ENCODE measurements around the gene CREB3L2. TPM values are rescaled to one million over a fixed set of nuclear protein-coding genes. Genes with fewer than 3 reads are reported as not detected.

CREB3L2 gene
- total RNA-seq, 1 donor from 2014 or later: 8.4 TPM

DNA sequence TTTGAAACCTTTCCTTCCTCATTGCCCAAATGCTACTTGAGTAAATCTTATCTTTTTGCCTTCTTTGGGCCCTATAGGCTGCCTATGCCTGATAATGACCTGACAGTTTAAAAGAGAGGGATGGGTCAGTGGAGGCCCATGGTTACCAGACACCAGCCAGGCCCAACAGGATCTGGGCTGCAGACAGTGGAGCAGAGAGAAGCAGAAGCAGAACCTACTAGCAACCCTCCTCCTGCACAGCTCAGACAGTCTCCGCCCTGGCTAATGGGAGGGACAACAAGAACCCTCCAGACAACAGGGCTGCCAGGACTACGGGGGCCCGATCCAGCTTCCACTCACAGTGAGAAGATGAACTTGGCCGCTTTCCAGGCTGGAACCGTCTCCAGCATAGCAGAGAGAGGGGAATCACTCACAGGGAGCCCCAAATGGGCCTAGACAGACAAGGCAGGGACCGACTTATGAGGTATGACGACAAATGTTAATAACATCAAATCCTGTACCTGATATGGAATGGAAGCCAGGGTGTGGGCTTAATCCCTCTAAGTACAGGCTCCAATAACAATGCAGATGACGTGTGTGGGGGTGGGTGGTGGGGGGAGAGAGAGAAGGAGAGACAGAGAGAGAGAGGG is 123.4 kb downstream of the CREB3L2 start:
- H3K36me3 ChIP-seq (ENCODE audit: control insufficient read depth, insufficient read depth, low read length): peaks cover 12% of the 10 kb centered on the region

DNA sequence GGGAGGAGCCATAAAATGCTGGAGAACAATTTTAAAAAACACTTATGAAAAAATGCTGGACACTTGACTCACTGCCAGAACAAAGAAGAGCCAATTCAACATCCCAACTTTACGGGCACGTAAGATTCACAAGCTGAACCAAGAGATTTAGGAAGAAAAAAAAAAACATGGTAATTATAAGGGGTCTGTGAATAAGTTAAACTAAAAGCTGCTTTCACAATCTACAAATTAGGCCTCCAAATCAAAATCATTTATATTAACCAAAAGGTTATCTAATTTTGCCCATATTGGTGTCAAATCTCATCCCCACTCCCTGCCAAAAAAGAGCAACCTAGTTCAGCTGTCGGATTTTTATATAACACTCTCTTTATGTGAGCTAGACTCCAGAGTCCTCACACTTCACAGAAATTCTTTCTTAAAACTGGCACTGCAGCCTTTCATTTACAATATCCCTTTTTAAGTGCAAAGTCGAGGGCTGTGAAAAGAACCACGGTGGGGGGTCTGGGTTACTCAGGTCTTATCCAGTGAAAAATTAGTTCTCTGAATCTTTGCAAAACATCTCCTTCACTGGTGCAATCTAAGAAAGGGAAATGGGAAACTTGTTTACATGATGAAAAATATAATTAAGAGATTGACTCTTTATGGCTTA is 124.7 kb downstream of the CREB3L2 start:
- Histone ChIP-seq H3K27me3 (ENCODE audit: control insufficient read depth, insufficient read depth, low read length) (no peaks in the 10 kb centered on the region), H3K4me3 (ENCODE audit: low read depth, low read length) (no peak overlapping the region), H3K36me3 (ENCODE audit: control insufficient read depth, insufficient read depth, low read length) (peaks cover 12% of the 10 kb centered on the region)
- FAIRE-seq (no peak), DNase-seq (ENCODE audit: low read depth) (no peak)
- TF ChIP-seq, protein P1, sequence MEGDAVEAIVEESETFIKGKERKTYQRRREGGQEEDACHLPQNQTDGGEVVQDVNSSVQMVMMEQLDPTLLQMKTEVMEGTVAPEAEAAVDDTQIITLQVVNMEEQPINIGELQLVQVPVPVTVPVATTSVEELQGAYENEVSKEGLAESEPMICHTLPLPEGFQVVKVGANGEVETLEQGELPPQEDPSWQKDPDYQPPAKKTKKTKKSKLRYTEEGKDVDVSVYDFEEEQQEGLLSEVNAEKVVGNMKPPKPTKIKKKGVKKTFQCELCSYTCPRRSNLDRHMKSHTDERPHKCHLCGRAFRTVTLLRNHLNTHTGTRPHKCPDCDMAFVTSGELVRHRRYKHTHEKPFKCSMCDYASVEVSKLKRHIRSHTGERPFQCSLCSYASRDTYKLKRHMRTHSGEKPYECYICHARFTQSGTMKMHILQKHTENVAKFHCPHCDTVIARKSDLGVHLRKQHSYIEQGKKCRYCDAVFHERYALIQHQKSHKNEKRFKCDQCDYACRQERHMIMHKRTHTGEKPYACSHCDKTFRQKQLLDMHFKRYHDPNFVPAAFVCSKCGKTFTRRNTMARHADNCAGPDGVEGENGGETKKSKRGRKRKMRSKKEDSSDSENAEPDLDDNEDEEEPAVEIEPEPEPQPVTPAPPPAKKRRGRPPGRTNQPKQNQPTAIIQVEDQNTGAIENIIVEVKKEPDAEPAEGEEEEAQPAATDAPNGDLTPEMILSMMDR (IDR thresholded peaks at IDR 0.05; ENCODE audit: insufficient read depth, low read length, severe bottlenecking): no peak

More for the DNA sequence above, 123.4 kb downstream of the CREB3L2 start:
- no peaks in the 10 kb centered on the region for H3K27me3 ChIP-seq (ENCODE audit: control insufficient read depth, insufficient read depth, low read length)
- no peak overlapping the region for H3K4me3 ChIP-seq (ENCODE audit: low read depth, low read length)
- FAIRE-seq (no peak), DNase-seq (ENCODE audit: low read depth) (no peak)
- TF ChIP-seq, protein P1 (IDR thresholded peaks at IDR 0.05; ENCODE audit: insufficient read depth, low read length, severe bottlenecking): no peak

DNA sequence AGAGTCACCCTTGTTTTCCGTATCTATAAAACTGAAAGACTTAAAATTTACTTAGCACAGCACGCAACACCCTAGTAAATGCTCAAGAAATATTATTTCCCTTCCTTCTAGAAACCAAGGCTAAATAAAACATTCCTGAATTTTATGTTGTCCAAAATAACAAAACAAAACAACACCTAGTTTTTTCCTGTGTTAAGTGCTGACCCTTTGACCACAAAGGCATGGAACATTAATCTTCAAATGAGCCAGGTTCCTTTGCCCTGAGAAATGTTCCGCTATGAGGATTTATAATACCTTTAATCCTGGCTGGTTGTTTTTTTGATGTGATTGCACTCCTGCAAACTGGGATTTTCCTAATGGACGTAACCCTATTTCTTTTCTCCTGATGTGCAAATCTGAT is 126.1 kb downstream of the CREB3L2 start:
- no peak for FAIRE-seq
- Histone ChIP-seq H3K27me3 (ENCODE audit: control insufficient read depth, insufficient read depth, low read length) (no peaks in the 10 kb centered on the region), H3K36me3 (ENCODE audit: control insufficient read depth, insufficient read depth, low read length) (peaks cover 9% of the 10 kb centered on the region), H3K4me3 (ENCODE audit: low read depth, low read length) (no peak overlapping the region)
- no peak for DNase-seq (ENCODE audit: low read depth)
- TF ChIP-seq, protein P1 (IDR thresholded peaks at IDR 0.05; ENCODE audit: insufficient read depth, low read length, severe bottlenecking): no peak

DNA sequence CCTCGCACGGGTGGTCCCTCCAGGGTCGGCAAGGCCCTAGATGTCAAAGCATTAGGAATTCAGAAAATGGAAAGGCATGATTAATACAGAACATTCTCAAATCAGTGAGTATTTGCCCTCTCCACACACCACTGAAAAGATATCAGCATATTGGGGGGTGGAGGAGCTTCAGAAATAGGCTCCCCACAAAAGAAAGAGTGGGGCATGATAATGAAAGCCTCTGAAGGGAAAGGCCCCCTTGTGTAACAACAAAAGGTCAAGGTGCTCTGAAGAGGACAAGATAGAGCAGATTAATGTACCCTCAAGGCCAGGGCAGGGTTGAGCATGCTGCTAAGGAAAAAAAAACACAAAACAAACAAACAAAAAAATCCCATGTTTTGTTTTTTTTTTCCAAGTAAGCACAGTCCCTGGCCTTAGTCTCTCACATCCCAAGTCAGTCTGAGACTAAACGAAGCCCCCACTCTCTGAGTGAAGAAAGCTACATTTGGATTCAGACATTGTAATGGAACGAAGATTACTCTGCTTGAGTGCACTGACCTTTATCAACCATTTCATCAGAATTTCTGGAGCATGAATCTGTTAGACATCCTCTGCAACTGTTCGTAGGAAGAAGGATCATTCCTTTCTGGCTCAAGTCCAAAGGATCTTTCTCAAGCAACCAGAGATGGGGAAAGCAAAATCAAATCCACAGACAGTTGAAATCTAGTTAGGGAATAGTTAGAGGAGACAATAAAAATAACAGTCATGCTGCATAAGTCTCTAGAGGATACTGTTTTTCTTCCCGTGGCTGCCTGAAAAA is 127.7 kb downstream of the CREB3L2 start:
- FAIRE-seq (no peak), DNase-seq (ENCODE audit: low read depth) (no peak)
- H3K4me3 ChIP-seq (ENCODE audit: low read depth, low read length): no peak overlapping the region
- peaks cover 7% of the 10 kb centered on the region for H3K36me3 ChIP-seq (ENCODE audit: control insufficient read depth, insufficient read depth, low read length)
- TF ChIP-seq, protein P1 (IDR thresholded peaks at IDR 0.05; ENCODE audit: insufficient read depth, low read length, severe bottlenecking): no peak
- no peaks in the 10 kb centered on the region for H3K27me3 ChIP-seq (ENCODE audit: control insufficient read depth, insufficient read depth, low read length)

DNA sequence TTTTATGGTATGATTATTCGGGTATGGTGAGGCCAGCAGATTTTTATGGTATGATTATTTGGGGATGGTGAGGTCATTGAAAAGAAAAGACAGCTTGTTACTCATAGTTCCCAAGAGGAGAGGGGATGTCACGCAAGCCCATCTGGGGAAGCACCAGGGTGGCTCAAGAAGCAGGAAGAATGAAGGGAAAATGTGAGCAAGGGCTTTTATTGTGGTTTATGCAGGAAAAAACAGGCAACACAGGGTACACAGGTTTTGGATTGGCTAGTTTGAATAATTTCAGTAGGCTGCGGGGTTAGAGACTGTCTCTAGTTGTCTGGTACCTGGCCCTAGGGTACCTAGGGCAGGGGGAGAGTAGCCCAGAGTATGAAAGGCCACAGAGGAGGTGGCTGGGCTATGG is 128.4 kb downstream of the CREB3L2 start:
- DNase-seq (ENCODE audit: low read depth): no peak
- no peak overlapping the region for H3K4me3 ChIP-seq (ENCODE audit: low read depth, low read length)
- no peak for FAIRE-seq
- no peaks in the 10 kb centered on the region for H3K27me3 ChIP-seq (ENCODE audit: control insufficient read depth, insufficient read depth, low read length)
- TF ChIP-seq, protein P1 (IDR thresholded peaks at IDR 0.05; ENCODE audit: insufficient read depth, low read length, severe bottlenecking): no peak
- peaks cover 7% of the 10 kb centered on the region for H3K36me3 ChIP-seq (ENCODE audit: control insufficient read depth, insufficient read depth, low read length)

All from bronchial epithelial cell (primary cell).